Inferior parietal cortex (tissue), 1 donor: ENCODE measurements around the gene C5orf52.
"Not testable (repeated sequence)": the region's sequence is repeated elsewhere in the genome, so short reads cannot be mapped to it uniquely, and the experiment has no call there.

Experiments used
- DNase-seq: peaks from one replicate; pipeline ENCODE4 v3.0.0-alpha.2; 2016; ENCODE audit errors: extremely low spot score

Gene C5orf52

DNA sequence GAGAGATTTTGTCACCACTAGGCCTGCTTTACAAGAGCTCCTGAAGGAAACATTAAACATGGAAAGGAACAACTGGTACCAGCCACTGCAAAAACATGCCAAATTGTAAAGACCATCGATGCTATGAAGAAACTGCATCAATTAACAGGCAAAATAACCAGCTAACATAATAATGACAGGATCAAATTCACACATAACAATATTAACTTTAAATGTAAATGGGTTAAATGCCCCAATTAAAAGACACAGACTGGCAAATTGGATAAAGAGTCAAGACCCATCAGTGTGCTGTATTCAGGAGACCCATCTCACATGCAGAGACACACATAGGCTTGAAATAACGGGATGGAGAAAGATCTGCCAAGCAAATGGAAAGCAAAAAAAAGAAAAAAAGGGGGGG is 51.6 kb downstream of the C5orf52 start:
- not testable (repeated sequence) for DNase-seq

- DNase-seq: not testable (repeated sequence)
These were observed 55.3 kb downstream of the C5orf52 start for GRCh38 chr5:157726607-157727006.

DNA sequence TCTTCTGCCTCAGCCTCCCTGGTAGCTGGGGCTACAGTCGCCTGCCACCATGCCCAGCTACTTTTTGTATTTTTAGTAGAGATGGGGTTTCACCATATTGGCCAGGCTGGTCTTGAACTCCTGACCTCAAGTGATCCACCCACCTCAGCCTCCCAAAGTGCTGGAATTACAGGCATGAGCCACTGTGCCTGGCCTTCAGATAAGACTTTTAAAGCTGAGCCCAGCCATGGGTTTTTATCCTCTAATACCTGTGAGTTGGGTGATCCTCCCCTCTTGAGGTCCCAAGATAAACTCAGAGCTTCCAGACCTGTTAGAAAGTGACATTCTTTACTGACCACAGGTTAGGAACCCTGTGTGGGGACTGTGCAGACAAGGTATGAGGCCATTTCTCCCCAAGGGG is 56.5 kb downstream of the C5orf52 start:
- not testable (repeated sequence) for DNase-seq
